Daoy (cell line): ENCODE measurements around the gene ST8SIA2. TPM values are rescaled to one million over a fixed set of nuclear protein-coding genes. Genes with fewer than 3 reads are reported as not detected.

Source experiments
- DNase-seq: peaks from one replicate; pipeline ENCODE4 v3.0.0-alpha.2; 2015; ENCODE audit warnings: low read depth
- total RNA-seq: library from RNA; depleted of rRNA; stranded (reverse); fragments of >200 nt; shearing (Covaris generic); gene quantifications from 2 replicates; pipeline ENCODE4 v1.2.3, GENCODE V29; 2014

The ST8SIA2 gene
- total RNA-seq, 1 experiment from 2014 or later: 2.9 TPM

GRCh38 chr15:92395098-92395635 is 1.5 kb downstream of the ST8SIA2 start:
- DNase-seq: no peak

GRCh38 chr15:92399271-92399950 is 5.7 kb downstream of the ST8SIA2 start:
- no peak for DNase-seq

- DNase-seq: no peak
These were observed 6.9 kb downstream of the ST8SIA2 start for GRCh38 chr15:92400573-92400972.

- DNase-seq: no peak
These were observed 7.5 kb downstream of the ST8SIA2 start for GRCh38 chr15:92400980-92401787.

- DNase-seq: no peak
These were observed 9.1 kb downstream of the ST8SIA2 start for GRCh38 chr15:92402751-92403150.

- DNase-seq: no peak
These were observed 12.3 kb downstream of the ST8SIA2 start for GRCh38 chr15:92405942-92406341.

- DNase-seq: no peak
These were observed 13.6 kb downstream of the ST8SIA2 start for GRCh38 chr15:92407321-92407720.

GRCh38 chr15:92407916-92408315 is 14.2 kb downstream of the ST8SIA2 start:
- DNase-seq: no peak

GRCh38 chr15:92409006-92409405 is 15.3 kb downstream of the ST8SIA2 start:
- no peak for DNase-seq

GRCh38 chr15:92409521-92409920 is 15.8 kb downstream of the ST8SIA2 start:
- DNase-seq: no peak

- no peak for DNase-seq
These were observed 16.9 kb downstream of the ST8SIA2 start for GRCh38 chr15:92410537-92410936.

- no peak for DNase-seq
These were observed 17.6 kb downstream of the ST8SIA2 start for GRCh38 chr15:92411256-92411655.

GRCh38 chr15:92413510-92413909 is 19.8 kb downstream of the ST8SIA2 start:
- DNase-seq: no peak

- no peak for DNase-seq
These were observed 22.1 kb downstream of the ST8SIA2 start for GRCh38 chr15:92415639-92416297.

- DNase-seq: no peak
These were observed 22.9 kb downstream of the ST8SIA2 start for GRCh38 chr15:92416557-92416956.

- peak; percentile 20 for DNase-seq
These were observed 24.0 kb downstream of the ST8SIA2 start for GRCh38 chr15:92417716-92418115.

- no peak for DNase-seq
These were observed 25.2 kb downstream of the ST8SIA2 start for GRCh38 chr15:92418864-92419263.

- DNase-seq: no peak
These were observed 28.3 kb downstream of the ST8SIA2 start for GRCh38 chr15:92421976-92422375.

- no peak for DNase-seq
These were observed 32.0 kb downstream of the ST8SIA2 start for GRCh38 chr15:92425578-92426225.

GRCh38 chr15:92429378-92430068 is 35.8 kb downstream of the ST8SIA2 start:
- DNase-seq: peak; percentile 82

GRCh38 chr15:92430069-92430440 is 36.4 kb downstream of the ST8SIA2 start:
- DNase-seq: no peak
